GM19193 (cell line): ENCODE data around the gene IL1RAPL1.

ENCODE experiments used
- POLR2A ChIP-seq: IDR thresholded peaks from 4 replicates; pipeline ENCODE4 v1.6.1; 2011; ENCODE audit not compliant: insufficient read depth, insufficient read length; ENCODE audit errors: extremely low read depth

IL1RAPL1 gene

DNA sequence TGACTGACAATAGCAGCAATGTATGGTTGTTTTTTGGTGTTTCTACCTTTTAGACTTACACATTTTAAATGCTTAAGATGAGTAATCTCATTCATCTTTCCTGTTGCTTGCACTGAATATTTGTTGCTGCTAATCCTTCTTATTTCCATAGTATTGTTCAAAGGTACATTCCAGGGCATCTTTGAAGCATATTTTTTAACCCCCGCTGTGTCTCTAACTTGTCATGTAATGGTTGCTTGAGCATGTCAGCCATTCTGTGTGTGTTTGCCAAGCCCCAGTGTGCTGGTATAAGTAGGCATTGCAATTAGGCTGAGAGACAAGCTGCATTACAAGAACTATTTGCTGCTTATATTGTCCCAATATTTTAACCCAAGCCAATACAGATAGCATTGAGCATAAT is 87.9 kb downstream of the IL1RAPL1 start:
- no peak for TF ChIP-seq POLR2A

DNA sequence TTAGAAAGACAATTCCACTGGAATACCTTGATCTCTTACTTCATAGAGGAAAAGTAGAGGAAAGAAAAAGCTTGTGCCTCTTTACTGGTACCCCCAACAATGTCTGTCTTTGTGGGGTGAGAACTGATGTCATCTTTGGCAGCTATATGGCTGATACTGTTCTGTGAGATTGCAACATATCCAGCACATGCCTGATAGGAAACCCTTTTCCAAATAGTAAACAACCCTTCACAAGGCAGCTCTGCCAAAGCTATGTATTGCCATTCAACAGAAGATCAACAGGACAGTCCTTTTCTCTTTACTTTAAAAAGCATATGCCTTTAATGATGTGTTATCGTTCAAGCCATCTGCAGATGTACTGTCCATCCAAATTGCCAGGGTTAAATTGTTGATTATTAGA is 105.9 kb downstream of the IL1RAPL1 start:
- TF ChIP-seq POLR2A: no peak

DNA sequence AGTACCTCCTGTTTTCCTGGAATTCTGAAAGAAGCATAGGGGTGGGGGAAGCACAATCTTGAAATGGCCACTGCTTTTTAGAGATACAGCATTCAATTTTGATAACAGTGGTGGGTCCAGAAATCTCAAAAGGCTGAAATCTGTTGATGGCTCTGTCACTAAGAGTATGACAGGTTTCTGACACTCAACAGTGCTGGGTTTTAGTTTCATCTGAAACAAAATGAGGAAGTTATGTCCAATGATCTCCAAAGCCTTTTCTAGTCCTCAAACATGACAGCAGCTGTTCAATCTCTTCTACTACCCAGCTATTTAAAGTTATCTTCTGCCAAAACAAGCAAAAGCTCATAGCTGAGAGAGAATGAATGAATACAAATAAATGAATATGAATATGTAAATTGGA is 110.5 kb downstream of the IL1RAPL1 start:
- TF ChIP-seq POLR2A: no peak

DNA sequence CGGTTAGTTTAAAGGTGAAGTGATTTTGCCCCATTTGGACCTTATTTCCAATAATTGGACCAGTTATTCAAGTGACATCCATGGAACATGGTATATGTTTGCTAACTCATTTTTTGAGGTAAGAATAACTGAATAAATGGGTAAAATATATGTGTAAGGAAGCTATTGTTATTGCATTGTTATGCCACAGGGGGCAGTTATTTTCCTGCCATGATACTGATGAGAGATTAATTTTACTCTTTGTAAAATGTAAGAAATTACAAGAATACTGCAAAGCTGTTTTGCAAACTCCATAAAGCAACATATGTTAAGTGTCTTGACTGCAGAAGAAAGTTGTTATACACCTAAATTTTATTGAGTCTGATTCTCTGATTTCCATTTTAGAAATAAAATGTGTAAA is 114.0 kb downstream of the IL1RAPL1 start:
- TF ChIP-seq POLR2A: no peak

DNA sequence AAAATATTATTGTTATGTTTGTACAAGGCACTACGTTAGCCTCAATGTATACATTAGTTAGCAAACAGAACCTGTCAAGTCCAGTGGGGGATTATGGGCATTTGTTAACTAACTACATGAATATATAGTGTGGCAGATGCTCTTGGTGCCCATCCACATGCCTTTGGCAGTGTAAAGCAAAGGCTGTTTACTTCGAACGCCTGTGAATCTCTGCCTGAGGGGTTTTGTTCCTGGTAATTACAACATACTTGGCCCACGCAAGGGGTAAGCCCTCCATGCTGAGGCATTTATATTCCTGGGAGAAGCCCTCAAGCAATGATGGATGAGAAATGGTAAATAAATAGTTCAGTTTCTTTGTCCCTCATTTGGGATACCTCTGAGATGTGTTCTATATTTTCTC is 119.7 kb downstream of the IL1RAPL1 start:
- no peak for TF ChIP-seq POLR2A

DNA sequence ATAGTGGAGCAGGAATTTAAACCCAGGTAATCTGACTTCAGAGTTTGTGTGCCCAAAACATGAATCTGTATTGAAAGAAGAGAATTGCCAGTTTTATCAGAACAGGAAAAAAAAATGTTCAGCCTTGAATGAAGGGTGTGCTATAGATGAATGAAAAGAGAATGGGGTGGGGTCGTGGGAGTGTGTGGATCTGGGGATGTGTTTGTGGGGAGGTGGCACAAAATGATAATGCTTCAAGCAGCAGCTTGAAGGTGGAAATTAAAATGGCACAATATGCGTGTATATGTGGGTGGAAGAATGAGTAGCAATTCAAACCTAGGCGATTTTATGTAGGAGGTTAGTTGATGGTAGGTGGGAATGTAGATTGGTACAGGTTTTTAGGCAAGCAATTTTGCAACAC is 122.2 kb downstream of the IL1RAPL1 start:
- no peak for TF ChIP-seq POLR2A

DNA sequence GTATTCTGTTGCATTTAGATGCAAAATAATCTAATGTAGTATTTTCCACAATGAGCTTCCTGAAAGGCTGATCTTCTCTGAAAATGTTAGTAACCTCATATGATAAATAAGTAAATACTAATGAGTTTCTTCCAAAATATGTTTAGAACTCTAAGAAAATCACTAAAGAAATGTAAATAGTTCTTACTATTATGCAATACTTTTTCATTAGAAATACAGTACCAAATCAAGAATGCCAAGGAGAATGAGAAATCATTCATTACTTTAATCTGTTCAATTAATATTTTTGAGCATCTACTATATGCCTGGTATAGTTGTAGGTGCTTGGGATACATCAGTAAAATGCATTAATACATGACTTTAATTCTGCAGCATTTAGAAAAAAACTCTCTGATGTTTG is 130.6 kb downstream of the IL1RAPL1 start:
- TF ChIP-seq POLR2A: no peak

DNA sequence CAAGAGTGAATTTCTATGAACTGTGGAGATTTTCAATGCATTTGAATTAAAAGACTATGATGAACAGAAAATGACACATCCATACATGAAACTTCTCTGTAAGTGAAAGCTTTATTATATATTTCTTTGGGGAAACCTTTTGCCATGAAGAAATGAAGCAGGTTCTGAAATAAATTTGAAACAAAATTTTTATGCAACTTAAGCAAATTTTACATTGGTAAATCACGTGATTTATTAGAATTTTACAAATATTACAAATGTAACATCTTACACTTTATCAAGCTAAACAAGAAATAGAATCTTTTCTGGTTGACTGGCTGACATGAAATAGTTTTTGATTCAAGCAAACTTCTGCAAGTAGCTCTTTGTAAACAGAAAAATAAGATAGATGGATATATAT is 131.2 kb downstream of the IL1RAPL1 start:
- TF ChIP-seq POLR2A: no peak

DNA sequence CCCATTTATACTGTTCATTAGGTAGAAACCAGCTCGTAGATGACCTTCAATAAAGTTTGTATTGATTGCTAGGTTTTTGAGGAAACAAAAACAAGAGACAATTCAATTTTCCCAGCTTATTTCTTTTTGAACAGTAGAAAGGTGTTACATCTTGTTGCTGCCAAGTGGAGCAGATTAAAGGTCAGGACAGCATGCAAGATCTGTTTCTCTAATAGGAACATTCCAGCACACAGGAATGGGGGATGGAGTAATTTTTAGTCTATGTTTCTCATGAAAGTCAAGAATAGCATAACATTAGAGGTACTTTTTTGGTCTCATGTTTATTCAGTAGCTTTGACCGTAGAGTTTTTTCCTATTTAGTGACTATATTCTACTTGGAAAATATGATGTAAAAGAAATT is 132.4 kb downstream of the IL1RAPL1 start:
- no peak for TF ChIP-seq POLR2A

DNA sequence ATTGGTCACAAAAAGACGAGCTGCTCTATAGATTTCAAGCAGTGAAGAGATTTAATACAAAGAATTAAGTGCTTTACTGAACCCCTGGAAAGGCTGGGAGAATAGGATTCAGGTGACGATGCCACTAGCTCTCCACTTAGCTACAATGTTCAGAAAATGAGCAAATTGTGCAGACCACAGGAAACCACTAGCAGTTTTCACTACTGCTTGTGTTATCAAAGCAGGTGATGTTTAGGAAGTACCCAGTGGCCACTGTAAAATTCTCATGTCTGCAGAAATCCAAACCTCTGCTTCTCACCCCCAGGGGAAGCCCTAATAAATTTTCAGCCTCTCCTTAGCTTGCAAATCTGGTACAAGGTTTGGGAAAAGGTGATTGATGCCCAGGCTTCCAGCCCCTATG is 165.1 kb downstream of the IL1RAPL1 start:
- no peak for TF ChIP-seq POLR2A

DNA sequence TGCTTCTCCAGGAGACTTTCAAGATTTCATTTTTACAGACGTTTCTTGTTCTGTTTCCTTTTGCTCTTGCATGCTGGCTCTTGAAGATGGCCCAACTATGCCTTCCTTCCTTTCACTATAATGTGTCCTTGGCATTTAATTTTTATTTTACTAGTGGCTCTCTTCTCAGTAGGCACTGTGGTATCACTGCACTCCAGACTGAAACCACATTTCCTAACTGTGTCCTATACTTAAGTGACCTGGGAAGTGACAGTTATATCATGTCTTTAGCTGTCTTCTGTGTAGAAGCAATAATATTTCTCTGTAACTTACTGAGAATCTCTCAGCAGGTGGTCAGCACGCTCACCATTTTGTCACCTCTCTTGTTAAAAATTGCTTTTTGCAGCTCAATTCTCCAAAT is 168.9 kb downstream of the IL1RAPL1 start:
- TF ChIP-seq POLR2A: no peak

DNA sequence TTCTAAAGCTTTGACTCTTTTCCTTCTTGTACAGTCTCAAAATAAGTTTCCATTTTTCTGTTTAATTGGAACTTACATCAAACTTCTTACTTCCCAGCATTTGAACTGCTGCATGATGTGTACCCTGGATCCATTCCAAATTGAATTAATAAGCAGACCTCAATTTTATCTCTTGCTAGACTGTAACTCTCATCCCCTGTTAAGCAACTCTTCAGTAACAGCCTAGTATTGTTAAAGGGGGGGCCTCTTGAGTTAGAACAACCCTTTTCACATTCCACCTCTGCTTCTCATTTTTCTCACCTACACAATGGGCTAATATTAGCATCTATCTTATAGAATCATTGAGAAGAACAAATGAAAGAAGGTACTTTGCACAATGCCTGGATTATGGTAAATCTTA is 169.4 kb downstream of the IL1RAPL1 start:
- TF ChIP-seq POLR2A: no peak

DNA sequence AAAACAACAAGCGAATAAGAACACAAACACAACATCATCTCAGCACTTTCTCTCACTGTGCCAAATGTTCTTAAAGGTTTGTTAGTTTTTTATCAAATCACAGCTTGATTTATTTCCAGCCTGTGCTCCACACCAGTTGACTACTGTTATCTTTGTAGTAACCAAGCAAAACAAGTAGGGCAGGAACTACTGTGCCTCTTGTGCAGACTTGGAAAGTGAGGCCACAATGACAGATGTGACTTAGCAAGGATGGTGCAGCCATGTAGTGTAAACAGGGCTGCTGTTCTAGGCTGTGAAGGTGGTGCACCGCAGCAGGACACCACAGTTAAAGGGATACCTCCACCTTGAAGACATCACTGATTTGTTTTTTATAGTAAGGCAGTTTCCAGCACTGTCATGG is 170.0 kb downstream of the IL1RAPL1 start:
- no peak for TF ChIP-seq POLR2A

DNA sequence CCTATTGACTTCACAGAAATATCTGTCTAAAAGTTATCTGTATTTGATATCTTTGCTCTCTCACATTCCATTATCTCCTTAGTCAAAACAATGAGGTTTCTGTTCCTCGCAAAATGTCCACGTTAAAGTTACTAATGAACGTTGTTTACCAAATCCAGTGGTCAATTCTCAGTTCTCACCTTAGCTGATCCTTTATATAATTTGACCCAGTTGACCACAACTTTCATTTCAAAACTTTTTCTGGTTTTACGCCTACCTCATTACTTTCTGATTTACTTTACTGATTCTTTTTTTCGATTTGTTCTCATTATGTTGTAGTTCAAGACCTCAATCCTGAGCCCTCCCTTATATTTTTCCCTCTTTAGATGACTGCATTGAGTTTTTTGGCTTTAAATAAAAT is 186.6 kb downstream of the IL1RAPL1 start:
- no peak for TF ChIP-seq POLR2A

DNA sequence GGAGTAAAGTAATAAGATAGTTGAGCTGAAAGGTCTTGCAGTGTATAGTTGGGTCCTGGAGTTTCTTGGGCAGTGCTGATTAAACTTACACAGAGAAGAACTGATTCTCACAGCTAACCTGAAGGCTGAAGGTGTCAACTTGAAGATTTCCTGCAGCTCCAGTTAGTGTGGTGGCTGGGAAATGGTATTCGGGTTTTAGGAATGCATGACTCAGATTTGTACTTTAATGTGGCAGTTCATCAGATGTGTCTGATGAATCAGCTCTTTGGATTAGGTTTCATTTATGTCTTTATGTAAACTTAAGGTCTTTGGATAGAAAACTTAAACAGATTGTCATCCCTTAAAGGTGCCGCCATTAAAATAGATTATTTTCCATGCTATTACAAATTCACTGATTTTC is 200.0 kb downstream of the IL1RAPL1 start:
- no peak for TF ChIP-seq POLR2A

DNA sequence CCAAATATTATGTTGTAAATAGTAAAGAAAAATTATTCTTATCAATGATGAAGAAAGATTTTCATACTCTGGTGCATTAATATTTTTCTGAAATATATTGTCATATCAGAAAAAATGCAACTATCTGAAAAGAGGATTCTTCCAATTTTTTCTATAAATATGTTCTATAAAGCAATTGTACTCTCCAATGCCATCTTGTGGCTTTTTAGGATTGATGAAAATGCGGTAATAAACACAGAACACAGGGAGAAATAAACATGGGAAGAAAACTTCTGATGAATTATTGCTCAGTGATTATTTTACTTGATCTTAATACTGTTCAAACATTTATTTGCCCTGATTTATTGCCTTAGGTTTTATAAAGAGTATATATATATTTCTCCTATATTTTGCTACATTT is 215.4 kb downstream of the IL1RAPL1 start:
- no peak for TF ChIP-seq POLR2A

DNA sequence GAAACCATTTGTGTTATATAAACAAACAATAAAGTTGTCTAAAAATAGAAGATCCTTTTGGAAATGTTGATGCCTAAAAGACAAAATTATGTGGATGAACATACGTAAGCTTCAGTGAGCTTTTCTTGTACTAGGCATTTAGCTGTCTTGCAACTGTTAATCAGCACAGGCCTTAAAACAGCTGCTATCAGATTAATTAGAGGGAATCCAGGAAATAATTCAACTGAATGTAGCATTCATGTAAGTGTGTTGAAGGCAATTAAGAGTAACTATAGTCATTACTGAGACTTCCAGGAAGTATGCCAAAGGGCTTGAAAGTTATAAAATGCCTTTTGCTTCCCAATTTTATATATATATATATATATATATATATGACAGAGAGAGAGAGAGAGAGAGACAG is 248.7 kb downstream of the IL1RAPL1 start:
- TF ChIP-seq POLR2A: no peak

DNA sequence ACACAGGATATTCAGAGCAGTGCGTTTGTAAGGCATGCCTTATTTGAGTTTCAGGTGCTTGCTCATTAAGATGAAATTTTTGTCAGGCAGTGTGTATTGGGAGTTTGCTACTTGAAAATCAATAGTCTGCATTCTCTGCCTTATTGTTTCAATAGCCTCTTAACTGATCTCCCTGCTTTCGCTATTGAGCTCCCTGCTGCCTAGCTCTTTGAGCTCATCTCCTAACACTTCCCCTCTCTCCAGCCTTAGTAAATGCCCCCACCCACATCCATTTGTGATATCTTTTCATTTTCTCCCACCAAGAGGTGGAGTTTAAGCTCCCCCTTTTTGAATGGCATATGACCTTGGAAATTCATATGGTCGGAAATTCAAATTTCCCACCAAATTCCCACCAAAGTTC is 256.6 kb downstream of the IL1RAPL1 start:
- no peak for TF ChIP-seq POLR2A
